Subcutaneous abdominal adipose tissue (tissue), 5 donors: ENCODE measurements around the gene SESN1.

Experiments
- H3K27ac ChIP-seq: one replicate; pipeline ENCODE4 v1.7.0; 2013; ENCODE audit warnings: low read depth, mild to moderate bottlenecking, inconsistent platforms, low read length, moderate library complexity
- H3K27me3 ChIP-seq, 5 donors: one replicate each; pipeline ENCODE4 v1.7.0; 2013; ENCODE audit warnings: low read length in 5 of 5, inconsistent platforms in 1 of 5; ENCODE audit not compliant: control insufficient read depth in 5 of 5, insufficient read depth in 4 of 5
- H3K36me3 ChIP-seq, 5 donors: one replicate each; pipeline ENCODE4 v1.7.0; 2013; ENCODE audit warnings: low read length in 5 of 5; ENCODE audit not compliant: control insufficient read depth in 5 of 5, insufficient read depth in 5 of 5
- H3K4me1 ChIP-seq, 5 donors: one replicate each; pipeline ENCODE4 v1.7.0; 2013; ENCODE audit warnings: low read length in 5 of 5, mild to moderate bottlenecking in 3 of 5, moderate library complexity in 1 of 5; ENCODE audit not compliant: control insufficient read depth in 5 of 5, insufficient read depth in 5 of 5
- H3K4me3 ChIP-seq, 5 donors: one replicate each; pipeline ENCODE4 v1.7.0; 2013; ENCODE audit warnings: low read length in 5 of 5, low read depth in 1 of 5
- H3K9ac ChIP-seq, 5 donors: one replicate each; pipeline ENCODE4 v1.7.0; 2013; ENCODE audit warnings: low read length in 5 of 5, mild to moderate bottlenecking in 4 of 5, moderate library complexity in 3 of 5
- H3K9me3 ChIP-seq, 5 donors: one replicate each; pipeline ENCODE4 v1.7.0; 2013; ENCODE audit warnings: low read length in 5 of 5; ENCODE audit not compliant: control insufficient read depth in 5 of 5
- donor health status: healthy.
- donor health status: healthy.
- donor health status: healthy.
- donor health status: healthy.
- donor health status: healthy.

Gene SESN1

GRCh38 chr6:109053336-109053735, 41.3 kb downstream of the SESN1 start:
- no peak overlapping the region for H3K9ac ChIP-seq
- H3K36me3 ChIP-seq: no peaks in the 10 kb centered on the region
- H3K27me3 ChIP-seq: no peaks in the 10 kb centered on the region
- no peaks in the 10 kb centered on the region for H3K9me3 ChIP-seq
- peaks cover 0 to 17% (median 8%) of the 10 kb centered on the region in 5 donors for H3K4me1 ChIP-seq
- no peak overlapping the region for H3K4me3 ChIP-seq
- H3K27ac ChIP-seq: no peak overlapping the region

GRCh38 chr6:109052852-109053251, 41.8 kb downstream of the SESN1 start:
- Histone ChIP-seq H3K27ac (no peak overlapping the region), H3K9ac (no peak overlapping the region), H3K27me3 (no peaks in the 10 kb centered on the region), H3K4me1 (peaks cover 0 to 14% (median 9%) of the 10 kb centered on the region in 5 donors), H3K36me3 (no peaks in the 10 kb centered on the region), H3K4me3 (no peak overlapping the region), H3K9me3 (no peaks in the 10 kb centered on the region)

GRCh38 chr6:109052018-109052651, 42.5 kb downstream of the SESN1 start:
- Histone ChIP-seq H3K27me3 (no peaks in the 10 kb centered on the region), H3K9ac (no peak overlapping the region), H3K4me1 (peaks cover 0 to 14% (median 9%) of the 10 kb centered on the region in 5 donors), H3K36me3 (no peaks in the 10 kb centered on the region), H3K27ac (no peak overlapping the region), H3K9me3 (no peaks in the 10 kb centered on the region), H3K4me3 (no peak overlapping the region)

- Histone ChIP-seq H3K9me3 (no peaks in the 10 kb centered on the region), H3K4me3 (no peak overlapping the region), H3K27ac (no peak overlapping the region), H3K9ac (no peak overlapping the region), H3K36me3 (no peaks in the 10 kb centered on the region), H3K4me1 (peaks cover 0 to 14% (median 9%) of the 10 kb centered on the region in 5 donors), H3K27me3 (no peaks in the 10 kb centered on the region)
Measured at GRCh38 chr6:109051301-109052017, 43.2 kb downstream of the SESN1 start.

- Histone ChIP-seq H3K27ac (no peak overlapping the region), H3K36me3 (no peaks in the 10 kb centered on the region)
Measured at GRCh38 chr6:109050447-109051102, 44.1 kb downstream of the SESN1 start.

GRCh38 chr6:109050012-109050411, 44.6 kb downstream of the SESN1 start:
- Histone ChIP-seq H3K9ac (no peak overlapping the region), H3K9me3 (no peaks in the 10 kb centered on the region), H3K27me3 (no peaks in the 10 kb centered on the region), H3K4me3 (no peak overlapping the region), H3K4me1 (peaks cover 0 to 7% (median 0%) of the 10 kb centered on the region in 5 donors), H3K36me3 (no peaks in the 10 kb centered on the region), H3K27ac (no peak overlapping the region)

More at GRCh38 chr6:109050447-109051102, 44.1 kb downstream of the SESN1 start:
- peaks cover 0 to 7% (median under 1%) of the 10 kb centered on the region in 5 donors for H3K4me1 ChIP-seq
- no peaks in the 10 kb centered on the region for H3K27me3 ChIP-seq
- H3K4me3 ChIP-seq: no peak overlapping the region
- no peak overlapping the region for H3K9ac ChIP-seq
- H3K9me3 ChIP-seq: no peaks in the 10 kb centered on the region

- no peak overlapping the region for H3K9ac ChIP-seq
- no peaks in the 10 kb centered on the region for H3K27me3 ChIP-seq
- peaks cover 0 to 7% (median 0%) of the 10 kb centered on the region in 5 donors for H3K4me1 ChIP-seq
- H3K4me3 ChIP-seq: no peak overlapping the region
- H3K27ac ChIP-seq: no peak overlapping the region
- H3K36me3 ChIP-seq: no peaks in the 10 kb centered on the region
- no peaks in the 10 kb centered on the region for H3K9me3 ChIP-seq
Measured at GRCh38 chr6:109048670-109049415, 45.8 kb downstream of the SESN1 start.

DNA sequence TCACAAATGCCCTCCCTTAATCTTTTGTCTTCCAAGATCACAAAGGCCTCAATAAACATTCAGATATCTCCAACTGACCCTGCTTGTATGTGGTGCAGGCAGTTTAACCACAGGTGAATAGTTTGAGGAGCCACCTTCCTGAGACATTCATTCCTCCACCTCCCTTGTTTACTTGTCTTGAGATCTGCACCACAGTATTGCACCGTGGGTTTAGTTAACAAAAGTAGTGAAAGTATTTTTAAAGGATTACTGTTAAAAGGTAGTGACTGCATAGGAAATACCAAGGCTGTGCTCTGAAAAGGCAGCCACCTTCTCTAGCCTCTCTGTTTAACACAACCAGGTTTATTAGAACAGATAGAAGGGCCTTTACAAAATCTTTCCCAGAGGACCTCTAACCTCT, 46.5 kb downstream of the SESN1 start:
- Histone ChIP-seq H3K9ac (no peak overlapping the region), H3K4me3 (no peak overlapping the region), H3K27ac (no peak overlapping the region), H3K36me3 (no peaks in the 10 kb centered on the region), H3K4me1 (peaks cover 0 to 4% (median 0%) of the 10 kb centered on the region in 5 donors), H3K27me3 (no peaks in the 10 kb centered on the region), H3K9me3 (no peaks in the 10 kb centered on the region)

GRCh38 chr6:109045493-109045892, 49.2 kb downstream of the SESN1 start:
- Histone ChIP-seq H3K4me3 (no peak overlapping the region), H3K9ac (no peak overlapping the region), H3K9me3 (no peaks in the 10 kb centered on the region), H3K4me1 (peaks cover 0 to 3% (median 0%) of the 10 kb centered on the region in 5 donors), H3K36me3 (no peaks in the 10 kb centered on the region), H3K27me3 (no peaks in the 10 kb centered on the region), H3K27ac (no peak overlapping the region)
